ENCODE data around the gene CSMD2. TPM values are rescaled to one million over a fixed set of nuclear protein-coding genes. Genes with fewer than 3 reads are reported as not detected.

Gene CSMD2
- polyA plus RNA-seq, 1 experiment = 2.3 TPM

GRCh38 chr1:33993301-33993700 is 171.7 kb downstream of the CSMD2 start:
- Histone ChIP-seq H3K9me3 (ENCODE audit: control insufficient read depth, insufficient read depth, low read length) (no peaks in the 10 kb centered on the region), H3K27ac (ENCODE audit: low read depth, low read length) (no peak overlapping the region), H3K27me3 (ENCODE audit: control insufficient read depth, insufficient read depth, low read length) (no peaks in the 10 kb centered on the region), H3K4me3 (ENCODE audit: low read depth, low read length) (no peak overlapping the region)
- TF ChIP-seq CTCF (IDR thresholded peaks at IDR 0.05; ENCODE audit: low read depth, low read length) = no peak
- CTCF ChIA-PET = no interaction called here
- DNase-seq (ENCODE audit: low read depth, low spot score) = no peak
- POLR2A ChIA-PET = no interaction called here

GRCh38 chr1:33990281-33990680 is 174.7 kb downstream of the CSMD2 start:
- no peak for DNase-seq (ENCODE audit: low read depth, low spot score)
- no peak for TF ChIP-seq CTCF (IDR thresholded peaks at IDR 0.05; ENCODE audit: low read depth, low read length)
- POLR2A ChIA-PET = no interaction called here
- H3K4me3 ChIP-seq (ENCODE audit: low read depth, low read length) = no peak overlapping the region
- no peaks in the 10 kb centered on the region for H3K9me3 ChIP-seq (ENCODE audit: control insufficient read depth, insufficient read depth, low read length)
- CTCF ChIA-PET = no interaction called here
- no peak overlapping the region for H3K27ac ChIP-seq (ENCODE audit: low read depth, low read length)
- no peaks in the 10 kb centered on the region for H3K27me3 ChIP-seq (ENCODE audit: control insufficient read depth, insufficient read depth, low read length)

GRCh38 chr1:33988161-33988560 is 176.9 kb downstream of the CSMD2 start:
- no peaks in the 10 kb centered on the region for H3K9me3 ChIP-seq (ENCODE audit: control insufficient read depth, insufficient read depth, low read length)
- H3K27ac ChIP-seq (ENCODE audit: low read depth, low read length) = no peak overlapping the region
- no peaks in the 10 kb centered on the region for H3K27me3 ChIP-seq (ENCODE audit: control insufficient read depth, insufficient read depth, low read length)
- DNase-seq (ENCODE audit: low read depth, low spot score) = no peak
- H3K4me3 ChIP-seq (ENCODE audit: low read depth, low read length) = no peak overlapping the region
- no peak for TF ChIP-seq CTCF (IDR thresholded peaks at IDR 0.05; ENCODE audit: low read depth, low read length)
- POLR2A ChIA-PET = no interaction called here
- CTCF ChIA-PET = no interaction called here

GRCh38 chr1:33986390-33987095 is 178.5 kb downstream of the CSMD2 start:
- POLR2A ChIA-PET = no interaction called here
- H3K9me3 ChIP-seq (ENCODE audit: control insufficient read depth, insufficient read depth, low read length) = no peaks in the 10 kb centered on the region
- no peak for TF ChIP-seq CTCF (IDR thresholded peaks at IDR 0.05; ENCODE audit: low read depth, low read length)
- no peaks in the 10 kb centered on the region for H3K27me3 ChIP-seq (ENCODE audit: control insufficient read depth, insufficient read depth, low read length)
- no peak for DNase-seq (ENCODE audit: low read depth, low spot score)
- CTCF ChIA-PET = interaction anchor here (0.5 kb wide), 1 partner anchor 100 kb away, joined by 3 read pairs; no protein-coding TSS in a partner anchor
- H3K4me3 ChIP-seq (ENCODE audit: low read depth, low read length) = no peak overlapping the region
- no peak overlapping the region for H3K27ac ChIP-seq (ENCODE audit: low read depth, low read length)

GRCh38 chr1:33985656-33986055 is 179.4 kb downstream of the CSMD2 start:
- CTCF ChIA-PET = interaction anchor here (0.5 kb wide), 1 partner anchor 100 kb away, joined by 3 read pairs; no protein-coding TSS in a partner anchor
- Histone ChIP-seq H3K4me3 (ENCODE audit: low read depth, low read length) (no peak overlapping the region), H3K9me3 (ENCODE audit: control insufficient read depth, insufficient read depth, low read length) (no peaks in the 10 kb centered on the region), H3K27me3 (ENCODE audit: control insufficient read depth, insufficient read depth, low read length) (no peaks in the 10 kb centered on the region), H3K27ac (ENCODE audit: low read depth, low read length) (no peak overlapping the region)
- DNase-seq (ENCODE audit: low read depth, low spot score) = no peak
- no peak for TF ChIP-seq CTCF (IDR thresholded peaks at IDR 0.05; ENCODE audit: low read depth, low read length)
- POLR2A ChIA-PET = no interaction called here
